ENCODE results near the gene FSTL3. TPM values are rescaled to one million over a fixed set of nuclear protein-coding genes. Genes with fewer than 3 reads are reported as not detected.

The FSTL3 gene
- total and polyA plus RNA-seq, 2 of the 13 experiments (the other 11 are each of a cell fraction or from before 2014, with no cell fraction given), result 13.5 to 15.6 TPM

GRCh38 chr19:680287-681028, 4.3 kb downstream of the FSTL3 start (continued):
- TF ChIP-seq ZFY (CRISPR knock-in tag; IDR thresholded peaks at IDR 0.05) (peak; percentile 84), RAD21 (CRISPR knock-in tag; IDR thresholded peaks at IDR 0.05) (peak; percentile 88), IRX3 (CRISPR knock-in tag; IDR thresholded peaks at IDR 0.05; ENCODE audit: borderline replicate concordance, low read depth) (peak; percentile 39; the same call in 1 of the 2 replicates), ZBTB2 (CRISPR knock-in tag; IDR thresholded peaks at IDR 0.05; ENCODE audit: low read depth) (peak; percentile 88; the same call in 1 of the 2 replicates), NCOA2 (CRISPR knock-in tag; IDR thresholded peaks at IDR 0.05) (peak; percentile 15; the same call in 1 of the 2 replicates), ASH2L (IDR thresholded peaks at IDR 0.05; ENCODE audit: insufficient read length, low read depth, low read length) (peak; percentile 26), TBX2 (CRISPR knock-in tag; IDR thresholded peaks at IDR 0.05; ENCODE audit: borderline replicate concordance) (no peak), ZNF703 (CRISPR knock-in tag; IDR thresholded peaks at IDR 0.05; ENCODE audit: borderline replicate concordance) (no peak), SKI (IDR thresholded peaks at IDR 0.05; ENCODE audit: partially characterized antibody) (peak; percentile 91), RXRB (CRISPR knock-in tag; IDR thresholded peaks at IDR 0.05; ENCODE audit: borderline replicate concordance) (no peak), ZNF800 (CRISPR knock-in tag; IDR thresholded peaks at IDR 0.05) (0 out of 2 replicates have a peak, but pooled peaks have one; percentile 23), NONO (IDR thresholded peaks at IDR 0.05) (no peak), NONO (CRISPR knock-in tag; conservative IDR thresholded peaks at IDR 0.05) (0 out of 2 replicates have a peak, but pooled peaks have one; percentile 25), PTBP1 (IDR thresholded peaks at IDR 0.05; ENCODE audit: low read depth, low read length, poor library complexity, severe bottlenecking) (no peak), FOXO1 (CRISPR knock-in tag; IDR thresholded peaks at IDR 0.05) (peak; percentile 10; the same call in 1 of the 2 replicates), BHLHE40 (IDR thresholded peaks at IDR 0.05; ENCODE audit: low read length) (peak; percentile 23; the same call in 1 of the 2 replicates), KDM2A (CRISPR knock-in tag; IDR thresholded peaks at IDR 0.05; ENCODE audit: borderline replicate concordance, low read depth) (peak; percentile 54; the same call in 1 of the 2 replicates), ZNF547 (CRISPR knock-in tag; IDR thresholded peaks at IDR 0.05) (peak; percentile 78; the same call in 1 of the 2 replicates), ATF7-NPFF (CRISPR knock-in tag; IDR thresholded peaks at IDR 0.05; ENCODE audit: low read depth) (peak; percentile 70; the same call in 1 of the 2 replicates), ZSCAN21 (CRISPR knock-in tag; IDR thresholded peaks at IDR 0.05; ENCODE audit: borderline replicate concordance) (peak; percentile 0; the same call in 1 of the 2 replicates)

All from HepG2 (cell line).